Esophagus muscularis mucosa (tissue), 4 donors: ENCODE measurements around the gene RASAL1. TPM values are rescaled to one million over a fixed set of nuclear protein-coding genes. Genes with fewer than 3 reads are reported as not detected.

Source experiments
- DNase-seq: peaks from one replicate; pipeline ENCODE4 v3.0.0-alpha.2; 2017; ENCODE audit errors: extremely low spot score
- H3K27ac ChIP-seq, 4 donors: fragments of 200-600 bp; sonication (generic); replicated peaks in 1 of 4; 1 replicate in 3 of 4; 2 replicates in 1 of 4; pipeline ENCODE4 v1.5.1; 2016 to 2019; ENCODE audit warnings: mild to moderate bottlenecking in 1 of 4
- H3K27me3 ChIP-seq, 4 donors: fragments of 200-600 bp; sonication (generic); one replicate each; pipeline versions ENCODE4 v1.5.1 to v1.6.0; 2016 to 2019
- H3K36me3 ChIP-seq, 4 donors: fragments of 200-600 bp; sonication (generic); one replicate each; pipeline ENCODE4 v1.5.1; 2016 to 2019
- H3K4me1 ChIP-seq, 4 donors: fragments of 200-600 bp; sonication (generic); one replicate each; pipeline ENCODE4 v1.5.1; 2016 to 2019
- H3K4me3 ChIP-seq, 4 donors: fragments of 200-600 bp; sonication (generic); 1 replicate in 2 of 4; 2 replicates in 2 of 4; pipeline ENCODE4 v1.5.1; 2016 to 2019; ENCODE audit warnings: mild to moderate bottlenecking in 4 of 4, moderate library complexity in 1 of 4
- H3K9me3 ChIP-seq, 4 donors: fragments of 200-600 bp; sonication (generic); 1 replicate in 3 of 4; 2 replicates in 1 of 4; pipeline ENCODE4 v1.5.1; 2016 to 2019
- CTCF ChIP-seq, 3 experiments: fragments of 200-600 bp in 2 of 3; fragments of 450-650 bp in 1 of 3; sonication (generic) in 2 of 3; IDR thresholded peaks; one replicate each; pipeline ENCODE4 v1.5.1; 2017 to 2019; ENCODE audit warnings: antibody characterized with exemption in 3 of 3, mild to moderate bottlenecking in 2 of 3, moderate library complexity in 1 of 3
- EP300 ChIP-seq: sonication (generic); formaldehyde crosslinking; IDR thresholded peaks from one replicate; pipeline ENCODE4 v1.6.1; 2017; ENCODE audit warnings: antibody characterized with exemption
- POLR2A ChIP-seq: fragments of 450-650 bp; IDR thresholded peaks from one replicate; pipeline ENCODE4 v1.6.1; 2017; ENCODE audit warnings: antibody characterized with exemption, moderate library complexity, mild to moderate bottlenecking, low read depth
- POLR2AphosphoS5 ChIP-seq, 2 donors: sonication (generic); formaldehyde crosslinking; IDR thresholded peaks; one replicate each; pipeline ENCODE4 v1.6.1; 2017; ENCODE audit warnings: antibody characterized with exemption in 2 of 2
- WGBS: methylation state at CpG from one replicate; pipeline ENCODE4 v1.1.5; 2018; 5-methylcytosine and 5-hydroxymethylcytosine counted together
- intact Hi-C: fragments of 100-400 bp; cut with DNase I; formaldehyde crosslinking; loops from one replicate; pipeline ENCODE4 v1.15.1; 2023
- total RNA-seq, 4 donors: library from RNA; depleted of rRNA; stranded (reverse); fragments of >200 nt; gene quantifications; one replicate each; pipeline versions ENCODE4 v1.1.0 to v1.2.1, GENCODE V29; 2016

RASAL1 gene
- under 1 TPM in 1 of 4 donors, not detected in 3; 0.17 TPM for total RNA-seq

- no peak for DNase-seq
- Histone ChIP-seq H3K9me3 (no peaks in the 10 kb centered on the region), H3K36me3 (no peaks in the 10 kb centered on the region), H3K27me3 (peaks cover 0 to 74% (median 8%) of the 10 kb centered on the region in 4 donors), H3K4me3 (peak within 1 kb of the TSS in 1 of 4 donors; percentile 12), H3K27ac (no peak within 1 kb of the TSS), H3K4me1 (peaks cover 0 to 10% (median 5%) of the 10 kb centered on the region in 4 donors)
- TF ChIP-seq CTCF (IDR thresholded peaks at IDR 0.05) (no peak), POLR2A (no peak), POLR2AphosphoS5 (IDR thresholded peaks at IDR 0.05) (no peak), EP300 (no peak)
- 8% methylated on average over 29 of the region's 68 CpGs for WGBS
- intact Hi-C loops: no loop called here
Observed at GRCh38 chr12:113135178-113136127, at the start of gene RASAL1. RASAL1 (minus strand) TSS chr12:113135761; CDS start chr12:113135462, 299 bp downstream.

GRCh38 chr12:113184900-113185179 lies 49.3 kb upstream of the RASAL1 start:
- Histone ChIP-seq H3K27ac (peak overlapping the region; percentile 91 to 98 (median 95)), H3K4me3 (peak overlapping the region; percentile 67 to 98 (median 92)), H3K9me3 (no peaks in the 10 kb centered on the region), H3K27me3 (no peaks in the 10 kb centered on the region), H3K4me1 (peaks cover 23 to 41% (median 36%) of the 10 kb centered on the region in 4 donors), H3K36me3 (peaks cover 11 to 34% (median 22%) of the 10 kb centered on the region in 4 donors)
- WGBS: 0% methylated on average over 5 of the region's 20 CpGs
- peak; percentile 97 for DNase-seq
- intact Hi-C loops: no loop called here
- no peak for TF ChIP-seq EP300
- no peak for TF ChIP-seq POLR2A
- TF ChIP-seq CTCF (IDR thresholded peaks at IDR 0.05): no peak
- no peak for TF ChIP-seq POLR2AphosphoS5 (IDR thresholded peaks at IDR 0.05)

- Histone ChIP-seq H3K4me3 (peak overlapping the region; percentile 67 to 98 (median 92)), H3K4me1 (peaks cover 23 to 41% (median 36%) of the 10 kb centered on the region in 4 donors), H3K9me3 (no peaks in the 10 kb centered on the region), H3K36me3 (peaks cover 17 to 37% (median 26%) of the 10 kb centered on the region in 4 donors), H3K27ac (peak overlapping the region; percentile 91 to 98 (median 95)), H3K27me3 (no peaks in the 10 kb centered on the region)
- DNase-seq: peak; percentile 92
- 31% methylated on average over 25 of the region's 26 CpGs for WGBS
- intact Hi-C loops: no loop called here
- TF ChIP-seq POLR2A (no peak), POLR2AphosphoS5 (IDR thresholded peaks at IDR 0.05) (no peak), EP300 (no peak), CTCF (IDR thresholded peaks at IDR 0.05) (no peak)
Observed at GRCh38 chr12:113184098-113184899, 48.7 kb upstream of the RASAL1 start.

- WGBS: 95% methylated on average over 11 of the region's 11 CpGs
- intact Hi-C loops: no loop called here
- TF ChIP-seq POLR2AphosphoS5 (IDR thresholded peaks at IDR 0.05): no peak
- TF ChIP-seq CTCF (IDR thresholded peaks at IDR 0.05): no peak
- no peak for TF ChIP-seq EP300
- DNase-seq: no peak
- peaks cover 28 to 44% (median 33%) of the 10 kb centered on the region in 4 donors for H3K36me3 ChIP-seq
- no peak overlapping the region for H3K4me3 ChIP-seq
- H3K27me3 ChIP-seq: no peaks in the 10 kb centered on the region
- no peaks in the 10 kb centered on the region for H3K9me3 ChIP-seq
- no peak overlapping the region for H3K27ac ChIP-seq
- peaks cover 23 to 41% (median 36%) of the 10 kb centered on the region in 4 donors for H3K4me1 ChIP-seq
Observed at GRCh38 chr12:113183030-113183589, 47.5 kb upstream of the RASAL1 start.
